ENCODE results near the gene MICAL3.

The MICAL3 gene

DNA sequence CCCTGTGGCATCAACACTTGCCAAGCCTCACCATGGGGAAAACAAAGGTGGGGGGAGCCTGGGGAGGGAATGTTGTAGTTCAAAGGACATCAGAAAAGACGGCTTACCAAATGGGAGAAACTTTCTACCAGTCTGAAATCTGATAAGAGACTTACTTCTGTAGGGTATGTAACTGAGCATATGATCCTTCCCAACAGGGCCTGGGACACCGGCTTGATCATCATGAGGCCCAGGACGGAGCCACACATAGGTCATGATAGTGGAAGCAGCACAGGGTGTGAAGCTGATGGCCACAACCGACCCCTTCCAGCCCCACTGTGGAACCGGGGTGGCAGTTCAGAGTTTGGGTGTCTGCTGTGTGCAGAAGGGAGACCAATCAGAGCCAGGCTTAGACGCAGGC lies 51.1 kb downstream of the MICAL3 start:
- peaks cover 22% of the 10 kb centered on the region for H3K36me3 ChIP-seq (ENCODE audit: insufficient read depth, insufficient read length, low read length)
- no peak overlapping the region for H3K9ac ChIP-seq (ENCODE audit: insufficient read length, low read depth)
- no peak for DNase-seq (ENCODE audit: low read depth, low spot score)
- peaks cover 19% of the 10 kb centered on the region for H3K4me1 ChIP-seq (ENCODE audit: insufficient read depth, insufficient read length)
- TF ChIP-seq YY1 (IDR thresholded peaks at IDR 0.05; ENCODE audit: insufficient read depth, insufficient read length) (no peak), ZNF274 (IDR thresholded peaks at IDR 0.05; ENCODE audit: low read depth, low read length) (no peak), SUZ12 (IDR thresholded peaks at IDR 0.05; ENCODE audit: extremely low read depth, insufficient read depth, insufficient read length) (no peak)
- H3K9me3 ChIP-seq (ENCODE audit: insufficient read depth, low read length) = no peaks in the 10 kb centered on the region
- H3K27me3 ChIP-seq (ENCODE audit: insufficient read depth, insufficient read length) = no peaks in the 10 kb centered on the region
- H3K4me3 ChIP-seq (ENCODE audit: insufficient read length, low read depth) = no peak overlapping the region

DNA sequence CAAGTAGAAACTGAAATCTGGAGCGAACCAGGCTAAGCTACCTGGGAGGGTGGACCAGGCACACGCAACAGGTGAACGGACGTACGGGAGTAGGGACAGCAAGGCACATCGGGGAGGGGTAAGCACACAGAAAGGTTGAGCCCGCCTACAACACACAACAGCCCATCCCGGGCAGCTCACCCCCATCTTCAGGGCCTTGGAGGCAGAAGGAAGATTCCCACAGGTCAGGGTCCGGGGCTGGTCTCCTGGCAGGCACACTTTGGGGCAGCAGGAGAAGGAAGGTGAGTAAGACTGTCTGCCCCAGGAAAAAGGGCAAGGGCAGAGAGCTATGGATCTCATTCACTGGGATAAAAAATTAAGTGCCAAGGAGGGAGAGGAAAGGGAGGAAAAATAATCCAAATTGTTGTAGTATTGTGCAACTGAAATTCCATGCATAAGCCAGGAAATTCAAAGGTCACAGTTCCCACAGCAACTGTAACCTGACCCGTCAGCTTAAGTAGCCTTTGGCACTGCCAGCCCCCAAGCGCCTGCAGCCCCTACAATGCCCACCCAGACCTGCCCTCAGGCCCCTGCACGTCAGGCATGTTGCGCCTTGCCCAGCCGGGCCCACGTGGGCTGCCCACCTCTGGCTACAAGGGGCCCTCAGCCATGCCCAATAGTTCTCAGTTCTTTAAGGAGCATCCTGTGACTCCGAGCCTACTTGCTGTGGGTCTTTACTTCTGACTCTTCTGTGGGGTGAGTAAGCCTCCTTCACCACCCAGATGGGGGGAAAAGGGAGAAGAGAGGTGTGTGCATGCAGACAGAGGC lies 51.8 kb downstream of the MICAL3 start:
- H3K9me3 ChIP-seq (ENCODE audit: insufficient read depth, low read length) = no peaks in the 10 kb centered on the region
- no peak overlapping the region for H3K4me3 ChIP-seq (ENCODE audit: insufficient read length, low read depth)
- peaks cover 25% of the 10 kb centered on the region for H3K36me3 ChIP-seq (ENCODE audit: insufficient read depth, insufficient read length, low read length)
- no peak overlapping the region for H3K9ac ChIP-seq (ENCODE audit: insufficient read length, low read depth)
- H3K4me1 ChIP-seq (ENCODE audit: insufficient read depth, insufficient read length) = peaks cover 21% of the 10 kb centered on the region
- no peak for DNase-seq (ENCODE audit: low read depth, low spot score)
- no peaks in the 10 kb centered on the region for H3K27me3 ChIP-seq (ENCODE audit: insufficient read depth, insufficient read length)
- TF ChIP-seq SUZ12 (IDR thresholded peaks at IDR 0.05; ENCODE audit: extremely low read depth, insufficient read depth, insufficient read length) (no peak), YY1 (IDR thresholded peaks at IDR 0.05; ENCODE audit: insufficient read depth, insufficient read length) (no peak), ZNF274 (IDR thresholded peaks at IDR 0.05; ENCODE audit: low read depth, low read length) (no peak)

DNA sequence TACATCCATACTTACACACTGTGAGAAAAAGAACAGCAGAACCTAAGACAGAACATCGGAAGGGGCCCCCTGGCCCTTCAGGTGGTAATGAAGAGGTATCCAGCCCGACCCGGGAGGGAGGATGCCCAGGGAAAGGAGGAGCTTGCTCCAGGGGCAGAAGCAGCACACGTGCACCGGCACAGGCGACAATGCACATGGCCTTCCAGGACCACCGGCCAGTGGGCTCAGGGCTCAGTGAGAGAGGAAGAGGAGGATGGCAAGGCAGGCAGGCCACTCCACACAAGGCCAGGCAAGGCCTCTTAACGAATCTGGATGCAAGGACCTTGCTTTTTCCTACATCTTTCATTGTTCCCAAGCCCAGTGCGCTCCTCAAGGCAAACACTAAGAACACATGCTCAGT lies 52.6 kb downstream of the MICAL3 start:
- Histone ChIP-seq H3K9ac (ENCODE audit: insufficient read length, low read depth) (no peak overlapping the region), H3K4me1 (ENCODE audit: insufficient read depth, insufficient read length) (peaks cover 21% of the 10 kb centered on the region), H3K36me3 (ENCODE audit: insufficient read depth, insufficient read length, low read length) (peaks cover 25% of the 10 kb centered on the region), H3K9me3 (ENCODE audit: insufficient read depth, low read length) (no peaks in the 10 kb centered on the region), H3K27me3 (ENCODE audit: insufficient read depth, insufficient read length) (no peaks in the 10 kb centered on the region), H3K4me3 (ENCODE audit: insufficient read length, low read depth) (no peak overlapping the region)
- DNase-seq (ENCODE audit: low read depth, low spot score) = no peak
- TF ChIP-seq ZNF274 (IDR thresholded peaks at IDR 0.05; ENCODE audit: low read depth, low read length) = no peak
- no peak for TF ChIP-seq YY1 (IDR thresholded peaks at IDR 0.05; ENCODE audit: insufficient read depth, insufficient read length)
- no peak for TF ChIP-seq SUZ12 (IDR thresholded peaks at IDR 0.05; ENCODE audit: extremely low read depth, insufficient read depth, insufficient read length)

DNA sequence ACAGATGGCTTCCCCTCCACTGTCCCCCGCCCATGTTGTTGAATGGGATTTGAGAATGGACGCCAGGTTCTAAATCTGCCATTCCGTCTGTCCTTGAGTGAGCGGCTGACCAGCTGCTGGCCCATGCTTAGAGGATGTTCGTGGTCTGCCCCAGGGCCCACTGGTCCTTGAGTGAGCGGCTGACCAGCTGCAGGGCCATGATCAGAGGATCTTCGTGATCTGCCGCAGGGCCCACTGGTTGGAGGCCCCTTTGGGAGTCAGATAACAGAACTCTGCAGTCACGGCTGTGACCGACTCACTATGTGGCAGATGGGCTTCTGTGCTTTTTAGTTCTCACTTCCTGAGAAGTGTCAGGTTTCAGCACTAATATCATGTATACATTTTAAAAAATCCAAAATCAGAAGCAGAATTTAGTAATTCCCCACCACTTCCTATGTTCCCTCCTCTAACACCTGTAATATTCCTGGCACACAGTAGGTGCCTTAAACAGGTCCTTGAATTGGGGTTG lies 54.1 kb downstream of the MICAL3 start:
- Histone ChIP-seq H3K4me1 (ENCODE audit: insufficient read depth, insufficient read length) (peaks cover 21% of the 10 kb centered on the region), H3K9ac (ENCODE audit: insufficient read length, low read depth) (peak overlapping the region; percentile 50), H3K4me3 (ENCODE audit: insufficient read length, low read depth) (no peak overlapping the region), H3K27me3 (ENCODE audit: insufficient read depth, insufficient read length) (no peaks in the 10 kb centered on the region), H3K9me3 (ENCODE audit: insufficient read depth, low read length) (no peaks in the 10 kb centered on the region), H3K36me3 (ENCODE audit: insufficient read depth, insufficient read length, low read length) (peaks cover 25% of the 10 kb centered on the region)
- TF ChIP-seq ZNF274 (IDR thresholded peaks at IDR 0.05; ENCODE audit: low read depth, low read length) (no peak), YY1 (IDR thresholded peaks at IDR 0.05; ENCODE audit: insufficient read depth, insufficient read length) (no peak), SUZ12 (IDR thresholded peaks at IDR 0.05; ENCODE audit: extremely low read depth, insufficient read depth, insufficient read length) (no peak)
- DNase-seq (ENCODE audit: low read depth, low spot score) = no peak

DNA sequence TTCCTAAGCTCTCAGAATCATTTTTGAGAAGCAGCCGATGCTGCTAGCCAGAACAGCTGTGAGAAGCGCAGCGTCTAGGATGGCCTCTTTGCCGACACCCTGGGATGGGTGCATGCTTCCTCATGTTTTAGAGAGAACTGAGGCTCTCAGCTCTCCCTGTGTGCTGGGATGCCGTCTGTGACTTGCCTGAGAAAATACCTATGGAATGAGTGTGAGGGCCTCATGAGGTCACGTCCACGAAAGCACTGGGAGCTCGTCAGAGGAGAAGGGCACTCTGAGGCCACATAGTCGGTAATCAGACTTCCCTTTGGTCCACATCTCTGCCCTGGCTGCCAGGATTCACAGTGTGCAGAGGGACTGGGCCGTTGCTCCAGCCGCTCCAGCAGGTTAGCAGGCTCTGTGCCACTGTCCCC lies 54.7 kb downstream of the MICAL3 start:
- no peak overlapping the region for H3K9ac ChIP-seq (ENCODE audit: insufficient read length, low read depth)
- no peaks in the 10 kb centered on the region for H3K9me3 ChIP-seq (ENCODE audit: insufficient read depth, low read length)
- no peak overlapping the region for H3K4me3 ChIP-seq (ENCODE audit: insufficient read length, low read depth)
- DNase-seq (ENCODE audit: low read depth, low spot score) = no peak
- no peak for TF ChIP-seq SUZ12 (IDR thresholded peaks at IDR 0.05; ENCODE audit: extremely low read depth, insufficient read depth, insufficient read length)
- no peak for TF ChIP-seq YY1 (IDR thresholded peaks at IDR 0.05; ENCODE audit: insufficient read depth, insufficient read length)
- TF ChIP-seq ZNF274 (IDR thresholded peaks at IDR 0.05; ENCODE audit: low read depth, low read length) = no peak
- H3K27me3 ChIP-seq (ENCODE audit: insufficient read depth, insufficient read length) = no peaks in the 10 kb centered on the region
- peaks cover 25% of the 10 kb centered on the region for H3K36me3 ChIP-seq (ENCODE audit: insufficient read depth, insufficient read length, low read length)
- peaks cover 21% of the 10 kb centered on the region for H3K4me1 ChIP-seq (ENCODE audit: insufficient read depth, insufficient read length)

DNA sequence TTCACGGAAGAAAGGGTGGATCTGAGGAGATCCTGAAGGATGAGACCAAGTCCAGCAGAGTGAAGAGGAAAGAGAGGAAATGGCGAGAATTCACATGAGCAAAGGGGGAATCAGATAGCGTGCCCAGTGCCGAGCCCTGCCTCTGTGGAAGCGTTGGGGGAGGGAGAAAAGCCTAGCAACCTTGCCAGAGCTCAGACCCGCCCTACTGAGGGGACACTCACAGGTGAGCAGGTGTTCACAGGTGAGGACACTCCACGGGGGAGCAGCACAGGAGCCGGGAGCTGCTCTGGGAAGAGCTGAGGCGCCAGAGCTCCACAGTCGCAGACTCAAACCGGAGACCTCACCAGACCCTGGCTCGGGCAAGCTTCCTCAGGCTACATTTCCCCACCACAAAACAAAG lies 56.2 kb downstream of the MICAL3 start:
- Histone ChIP-seq H3K4me1 (ENCODE audit: insufficient read depth, insufficient read length) (peaks cover 21% of the 10 kb centered on the region), H3K9ac (ENCODE audit: insufficient read length, low read depth) (no peak overlapping the region), H3K27me3 (ENCODE audit: insufficient read depth, insufficient read length) (no peaks in the 10 kb centered on the region), H3K4me3 (ENCODE audit: insufficient read length, low read depth) (no peak overlapping the region), H3K36me3 (ENCODE audit: insufficient read depth, insufficient read length, low read length) (peaks cover 16% of the 10 kb centered on the region), H3K9me3 (ENCODE audit: insufficient read depth, low read length) (no peaks in the 10 kb centered on the region)
- DNase-seq (ENCODE audit: low read depth, low spot score) = no peak
- TF ChIP-seq SUZ12 (IDR thresholded peaks at IDR 0.05; ENCODE audit: extremely low read depth, insufficient read depth, insufficient read length) (no peak), ZNF274 (IDR thresholded peaks at IDR 0.05; ENCODE audit: low read depth, low read length) (no peak), YY1 (IDR thresholded peaks at IDR 0.05; ENCODE audit: insufficient read depth, insufficient read length) (no peak)

DNA sequence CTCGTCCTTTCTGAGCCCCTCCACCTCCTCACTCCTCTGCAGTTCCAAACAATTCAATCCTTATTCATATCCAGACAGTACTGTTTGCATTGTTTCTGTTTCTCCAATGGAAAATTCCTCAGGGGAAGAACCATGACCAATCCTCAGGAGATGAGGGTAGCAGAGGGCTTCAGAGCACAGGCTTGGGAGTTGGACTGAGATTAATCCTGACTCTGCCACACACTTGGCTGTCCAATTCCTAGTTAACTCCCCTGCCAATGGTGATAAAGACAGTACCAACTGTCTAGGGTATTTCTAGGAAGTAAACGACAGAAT lies 58.0 kb downstream of the MICAL3 start:
- H3K27me3 ChIP-seq (ENCODE audit: insufficient read depth, insufficient read length) = no peaks in the 10 kb centered on the region
- no peak overlapping the region for H3K9ac ChIP-seq (ENCODE audit: insufficient read length, low read depth)
- no peak for TF ChIP-seq SUZ12 (IDR thresholded peaks at IDR 0.05; ENCODE audit: extremely low read depth, insufficient read depth, insufficient read length)
- no peak for DNase-seq (ENCODE audit: low read depth, low spot score)
- H3K36me3 ChIP-seq (ENCODE audit: insufficient read depth, insufficient read length, low read length) = peaks cover 13% of the 10 kb centered on the region
- peaks cover 12% of the 10 kb centered on the region for H3K4me1 ChIP-seq (ENCODE audit: insufficient read depth, insufficient read length)
- no peaks in the 10 kb centered on the region for H3K9me3 ChIP-seq (ENCODE audit: insufficient read depth, low read length)
- no peak overlapping the region for H3K4me3 ChIP-seq (ENCODE audit: insufficient read length, low read depth)

Measured in NT2/D1 (cell line).